Measurements from ENCODE around the gene ARHGAP32. TPM values are rescaled to one million over a fixed set of nuclear protein-coding genes. Genes with fewer than 3 reads are reported as not detected.
A peak's percentile ranks its signal among the peaks of the same experiment; 100 is the strongest.

ARHGAP32 gene
- total RNA-seq, 4 donors from 2014 or later: 11.2 to 21.7 (median 18.1) TPM

DNA sequence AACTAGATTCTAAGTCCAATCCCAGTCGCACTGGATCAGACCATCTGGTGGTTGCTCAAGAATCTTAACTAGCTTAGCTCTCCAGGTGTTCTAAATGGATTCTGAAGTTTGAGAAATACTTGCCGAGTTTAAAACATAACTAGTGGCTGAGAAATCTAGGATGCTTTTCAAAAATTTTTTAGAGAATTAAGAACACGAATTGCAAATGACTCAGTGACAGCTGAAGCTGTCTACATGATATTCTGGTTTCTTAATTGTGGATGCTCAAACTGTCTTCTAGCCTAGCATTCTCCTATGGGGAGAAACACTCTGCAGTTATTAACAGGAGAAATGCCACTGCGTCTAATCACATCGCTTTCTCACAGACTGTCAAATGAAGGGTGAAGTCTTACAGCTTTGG lies 229.2 kb downstream of the ARHGAP32 start:
- TF ChIP-seq, protein P1, sequence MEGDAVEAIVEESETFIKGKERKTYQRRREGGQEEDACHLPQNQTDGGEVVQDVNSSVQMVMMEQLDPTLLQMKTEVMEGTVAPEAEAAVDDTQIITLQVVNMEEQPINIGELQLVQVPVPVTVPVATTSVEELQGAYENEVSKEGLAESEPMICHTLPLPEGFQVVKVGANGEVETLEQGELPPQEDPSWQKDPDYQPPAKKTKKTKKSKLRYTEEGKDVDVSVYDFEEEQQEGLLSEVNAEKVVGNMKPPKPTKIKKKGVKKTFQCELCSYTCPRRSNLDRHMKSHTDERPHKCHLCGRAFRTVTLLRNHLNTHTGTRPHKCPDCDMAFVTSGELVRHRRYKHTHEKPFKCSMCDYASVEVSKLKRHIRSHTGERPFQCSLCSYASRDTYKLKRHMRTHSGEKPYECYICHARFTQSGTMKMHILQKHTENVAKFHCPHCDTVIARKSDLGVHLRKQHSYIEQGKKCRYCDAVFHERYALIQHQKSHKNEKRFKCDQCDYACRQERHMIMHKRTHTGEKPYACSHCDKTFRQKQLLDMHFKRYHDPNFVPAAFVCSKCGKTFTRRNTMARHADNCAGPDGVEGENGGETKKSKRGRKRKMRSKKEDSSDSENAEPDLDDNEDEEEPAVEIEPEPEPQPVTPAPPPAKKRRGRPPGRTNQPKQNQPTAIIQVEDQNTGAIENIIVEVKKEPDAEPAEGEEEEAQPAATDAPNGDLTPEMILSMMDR (IDR thresholded peaks at IDR 0.05): no peak
- ATAC-seq (ENCODE audit: low FRiP score): no peak

GRCh38 chr11:128961645-128962044 lies 230.5 kb downstream of the ARHGAP32 start:
- DNase-seq (ENCODE audit: low spot score) (no peak), ATAC-seq (ENCODE audit: low FRiP score) (no peak)
- TF ChIP-seq, protein P1 (IDR thresholded peaks at IDR 0.05): no peak

More for the DNA sequence above, 229.2 kb downstream of the ARHGAP32 start:
- no peak for DNase-seq (ENCODE audit: low spot score)

- ATAC-seq (ENCODE audit: low FRiP score) (no peak), DNase-seq (ENCODE audit: low spot score) (no peak)
- TF ChIP-seq, protein P1 (IDR thresholded peaks at IDR 0.05): no peak
Measured at GRCh38 chr11:128957202-128957482, 235.0 kb downstream of the ARHGAP32 start.

GRCh38 chr11:128956401-128957201 lies 235.5 kb downstream of the ARHGAP32 start:
- peak; percentile 65 for ATAC-seq (ENCODE audit: low FRiP score)
- no peak for DNase-seq (ENCODE audit: low spot score)
- TF ChIP-seq, protein P1 (IDR thresholded peaks at IDR 0.05): peak in 1 of 3 donors; percentile 18

DNA sequence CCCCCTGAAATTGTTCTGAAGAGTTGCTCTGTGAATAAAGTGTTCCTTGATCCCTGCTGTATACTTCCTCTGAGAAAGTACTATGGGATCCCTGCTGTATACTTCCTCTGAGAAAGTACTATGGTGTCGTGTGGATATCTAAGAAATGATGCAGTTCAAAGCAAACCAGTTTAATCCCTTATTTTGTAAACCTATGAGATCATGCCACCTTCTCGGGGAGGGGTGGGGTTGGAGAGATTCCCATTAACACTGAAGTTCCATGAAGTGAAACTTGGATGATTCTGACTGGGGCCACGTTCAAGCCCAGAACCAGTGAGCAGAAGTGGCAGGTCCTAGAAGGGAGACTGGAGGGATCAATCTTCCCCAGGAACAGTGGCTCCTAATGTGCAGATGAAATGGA lies 236.5 kb downstream of the ARHGAP32 start:
- ATAC-seq (ENCODE audit: low FRiP score) (no peak), DNase-seq (ENCODE audit: low spot score) (no peak)
- TF ChIP-seq, protein P1 (IDR thresholded peaks at IDR 0.05): no peak

DNA sequence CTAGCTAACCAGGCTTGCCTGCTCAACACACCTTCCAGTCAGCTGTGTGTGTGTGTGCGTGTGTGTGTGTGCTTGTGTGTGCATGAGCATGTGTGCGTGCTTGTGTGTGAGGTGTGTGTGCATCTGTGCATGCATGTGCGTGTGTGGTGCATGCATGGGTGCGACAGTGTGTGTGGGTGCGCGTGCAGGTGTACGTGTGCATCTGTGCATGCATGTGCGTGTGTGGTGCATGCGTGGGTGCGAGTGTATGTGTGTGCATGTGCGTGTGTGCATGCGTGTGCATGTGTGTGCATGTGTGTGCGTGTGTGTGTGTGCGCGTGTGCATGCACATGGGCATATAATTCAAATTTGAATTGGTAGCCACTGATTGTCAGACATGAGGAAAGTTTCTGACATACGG lies 239.0 kb downstream of the ARHGAP32 start:
- no peak for DNase-seq (ENCODE audit: low spot score)
- TF ChIP-seq, protein P1 (IDR thresholded peaks at IDR 0.05): no peak
- ATAC-seq (ENCODE audit: low FRiP score): no peak

GRCh38 chr11:128949791-128950454 lies 242.2 kb downstream of the ARHGAP32 start:
- TF ChIP-seq, protein P1 (IDR thresholded peaks at IDR 0.05): no peak

More at GRCh38 chr11:128949791-128950454, 242.2 kb downstream of the ARHGAP32 start:
- no peak for ATAC-seq (ENCODE audit: low FRiP score)
- no peak for DNase-seq (ENCODE audit: low spot score)
